ENCODE data around the gene PDF.

Gene PDF

DNA sequence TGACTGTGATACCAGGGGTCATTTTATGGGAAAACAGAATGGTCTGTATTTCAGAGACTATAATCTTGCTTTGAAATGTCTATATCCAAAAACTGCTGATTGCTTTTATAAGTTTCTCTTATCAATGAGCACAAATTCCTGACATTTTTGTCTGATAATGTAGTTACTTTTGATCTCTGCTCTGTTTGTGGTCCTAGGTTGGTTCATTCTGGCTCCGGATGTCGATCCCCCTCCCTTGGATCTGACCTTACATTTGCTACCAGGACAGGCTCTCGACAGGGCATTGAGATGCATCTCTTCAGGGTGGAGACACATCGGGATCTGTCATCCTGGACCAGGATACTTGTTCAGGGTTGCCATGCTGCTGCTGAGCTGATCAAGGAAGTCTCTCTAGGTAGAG, 46.5 kb downstream of the PDF start:
- DNase-seq (ENCODE audit: low spot score), result no peak
- Histone ChIP-seq H3K4me3 (no peak overlapping the region), H3K27ac (no peak overlapping the region)
- TF ChIP-seq, protein P1, sequence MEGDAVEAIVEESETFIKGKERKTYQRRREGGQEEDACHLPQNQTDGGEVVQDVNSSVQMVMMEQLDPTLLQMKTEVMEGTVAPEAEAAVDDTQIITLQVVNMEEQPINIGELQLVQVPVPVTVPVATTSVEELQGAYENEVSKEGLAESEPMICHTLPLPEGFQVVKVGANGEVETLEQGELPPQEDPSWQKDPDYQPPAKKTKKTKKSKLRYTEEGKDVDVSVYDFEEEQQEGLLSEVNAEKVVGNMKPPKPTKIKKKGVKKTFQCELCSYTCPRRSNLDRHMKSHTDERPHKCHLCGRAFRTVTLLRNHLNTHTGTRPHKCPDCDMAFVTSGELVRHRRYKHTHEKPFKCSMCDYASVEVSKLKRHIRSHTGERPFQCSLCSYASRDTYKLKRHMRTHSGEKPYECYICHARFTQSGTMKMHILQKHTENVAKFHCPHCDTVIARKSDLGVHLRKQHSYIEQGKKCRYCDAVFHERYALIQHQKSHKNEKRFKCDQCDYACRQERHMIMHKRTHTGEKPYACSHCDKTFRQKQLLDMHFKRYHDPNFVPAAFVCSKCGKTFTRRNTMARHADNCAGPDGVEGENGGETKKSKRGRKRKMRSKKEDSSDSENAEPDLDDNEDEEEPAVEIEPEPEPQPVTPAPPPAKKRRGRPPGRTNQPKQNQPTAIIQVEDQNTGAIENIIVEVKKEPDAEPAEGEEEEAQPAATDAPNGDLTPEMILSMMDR (IDR thresholded peaks at IDR 0.05), result no peak

DNA sequence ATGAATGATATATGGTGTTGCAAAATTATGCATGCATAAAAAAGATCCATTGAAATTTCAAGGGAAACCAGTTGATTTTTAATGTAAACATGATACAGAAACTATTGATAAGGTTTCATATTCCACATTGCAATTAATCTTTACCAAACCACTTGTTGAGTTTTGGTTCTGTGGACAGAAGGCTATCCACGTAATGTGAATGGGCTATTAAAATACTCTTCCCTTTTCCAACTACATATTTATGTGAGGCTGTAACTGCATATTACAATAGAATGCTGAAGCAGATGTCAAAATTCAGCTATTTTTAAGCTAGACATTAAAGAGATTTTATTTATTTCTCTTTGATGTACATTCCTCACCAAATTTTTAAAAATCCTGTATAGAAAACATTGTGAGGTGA, 53.0 kb downstream of the PDF start:
- no peak for DNase-seq (ENCODE audit: low spot score)
- Histone ChIP-seq H3K27ac (no peak overlapping the region), H3K4me3 (no peak overlapping the region)
- TF ChIP-seq, protein P1 (IDR thresholded peaks at IDR 0.05), result no peak

All from coronary artery (tissue), 2 donors.